ENCODE measurements around the gene WASF3.

Gene WASF3

DNA sequence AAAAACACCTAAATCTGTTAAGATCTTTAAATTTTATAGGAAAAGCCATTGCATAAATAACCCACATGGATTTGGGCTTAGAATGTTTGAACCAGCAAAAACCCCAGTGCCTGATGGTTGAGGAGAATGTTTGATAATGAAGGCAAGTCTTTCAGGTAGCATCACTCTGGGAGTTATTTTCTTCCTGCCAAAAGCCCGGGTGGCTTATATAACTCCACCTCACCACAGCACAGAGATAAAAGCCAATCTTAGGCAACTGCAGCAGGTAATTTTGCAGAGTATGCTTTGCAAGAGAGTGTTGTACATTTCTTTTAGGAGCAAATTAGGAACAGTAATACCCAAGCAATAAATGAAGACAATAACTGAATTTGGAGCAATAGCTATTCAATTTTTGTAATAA lies 7.8 kb upstream of the WASF3 start:
- H3K9ac ChIP-seq (ENCODE audit: low read depth, low read length) = no peak overlapping the region
- H3K36me3 ChIP-seq (ENCODE audit: control insufficient read depth, insufficient read depth, low read length) = no peaks in the 10 kb centered on the region
- no peak overlapping the region for H3K4me3 ChIP-seq (ENCODE audit: low read depth, low read length)
- H3K4me1 ChIP-seq (ENCODE audit: control insufficient read depth, insufficient read depth, low read length) = no peaks in the 10 kb centered on the region
- H3K9me3 ChIP-seq (ENCODE audit: control insufficient read depth, insufficient read depth, low read length) = no peaks in the 10 kb centered on the region
- no peaks in the 10 kb centered on the region for H3K27me3 ChIP-seq (ENCODE audit: control insufficient read depth, insufficient read depth, low read length)

DNA sequence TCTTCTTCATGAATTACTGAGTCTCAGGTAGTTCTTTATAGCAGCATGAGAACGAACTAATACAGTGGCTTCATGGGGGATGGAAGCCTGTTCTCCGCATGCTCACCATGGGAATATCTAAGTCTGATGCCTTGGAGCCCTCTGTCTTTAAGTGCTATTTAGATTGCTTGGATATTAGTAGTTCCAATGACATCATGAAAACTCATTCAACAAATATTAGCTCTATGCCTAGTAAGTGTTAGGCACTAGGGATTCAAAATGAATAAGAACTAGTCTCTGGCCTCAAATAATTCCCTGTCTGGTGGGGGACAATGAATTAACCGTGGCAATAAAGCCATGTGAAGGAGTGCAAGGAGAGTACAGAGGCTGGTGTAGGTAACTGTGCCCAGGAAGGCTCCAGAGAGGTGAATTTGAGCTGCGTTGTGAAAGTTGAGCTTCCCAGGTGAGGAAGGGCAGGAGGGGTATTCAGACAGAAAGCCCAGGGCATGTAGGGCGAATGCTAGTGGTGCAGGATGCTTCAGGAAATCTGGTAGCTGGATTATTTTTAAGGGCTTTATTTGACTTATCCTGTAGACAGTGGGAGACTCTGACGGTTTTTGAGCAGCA lies 6.1 kb upstream of the WASF3 start:
- Histone ChIP-seq H3K9me3 (ENCODE audit: control insufficient read depth, insufficient read depth, low read length) (no peaks in the 10 kb centered on the region), H3K27me3 (ENCODE audit: control insufficient read depth, insufficient read depth, low read length) (peaks cover 2% of the 10 kb centered on the region), H3K36me3 (ENCODE audit: control insufficient read depth, insufficient read depth, low read length) (no peaks in the 10 kb centered on the region), H3K4me3 (ENCODE audit: low read depth, low read length) (no peak overlapping the region), H3K4me1 (ENCODE audit: control insufficient read depth, insufficient read depth, low read length) (no peaks in the 10 kb centered on the region), H3K9ac (ENCODE audit: low read depth, low read length) (no peak overlapping the region)

DNA sequence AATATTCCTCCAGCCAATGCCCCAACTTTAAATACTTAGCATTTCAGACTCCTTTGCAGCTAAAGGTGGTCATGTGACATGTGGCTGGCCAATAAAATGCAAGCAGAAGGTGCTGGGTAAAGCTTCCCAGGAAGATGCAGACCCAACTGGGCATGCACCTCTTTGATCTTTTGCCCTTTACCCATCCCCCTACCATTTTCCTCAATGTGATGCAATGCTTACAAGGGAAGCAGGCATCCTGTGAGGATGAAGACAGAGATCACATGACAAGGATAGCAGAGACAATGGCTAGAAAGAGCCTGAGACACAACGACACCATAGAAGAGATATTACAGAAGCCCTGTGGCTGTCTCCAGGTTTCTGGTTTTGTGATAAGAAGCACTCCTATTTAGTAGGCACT lies 2.1 kb upstream of the WASF3 start:
- no peaks in the 10 kb centered on the region for H3K9me3 ChIP-seq (ENCODE audit: control insufficient read depth, insufficient read depth, low read length)
- peaks cover 8% of the 10 kb centered on the region for H3K4me1 ChIP-seq (ENCODE audit: control insufficient read depth, insufficient read depth, low read length)
- no peaks in the 10 kb centered on the region for H3K36me3 ChIP-seq (ENCODE audit: control insufficient read depth, insufficient read depth, low read length)
- no peak overlapping the region for H3K4me3 ChIP-seq (ENCODE audit: low read depth, low read length)
- peaks cover 19% of the 10 kb centered on the region for H3K27me3 ChIP-seq (ENCODE audit: control insufficient read depth, insufficient read depth, low read length)
- H3K9ac ChIP-seq (ENCODE audit: low read depth, low read length) = no peak overlapping the region

DNA sequence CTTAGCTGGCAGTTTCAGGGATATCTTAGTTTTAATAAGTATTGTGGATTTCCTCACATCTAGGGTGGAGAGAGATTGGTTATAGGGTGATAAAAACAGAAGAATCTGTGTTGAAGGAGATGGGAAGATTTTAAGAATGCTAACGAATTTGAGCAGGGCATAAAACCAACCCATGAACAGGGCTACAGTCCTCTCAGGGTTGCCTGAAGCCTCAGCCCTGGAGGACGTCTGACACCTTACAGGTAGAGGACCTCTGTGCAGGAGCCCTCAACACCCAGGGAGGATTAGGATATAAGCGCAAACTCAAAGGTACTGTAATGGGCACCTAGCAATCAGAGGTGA lies 461 bp upstream of the WASF3 start:
- Histone ChIP-seq H3K27me3 (ENCODE audit: control insufficient read depth, insufficient read depth, low read length) (peaks cover 23% of the 10 kb centered on the region), H3K36me3 (ENCODE audit: control insufficient read depth, insufficient read depth, low read length) (no peaks in the 10 kb centered on the region), H3K9me3 (ENCODE audit: control insufficient read depth, insufficient read depth, low read length) (no peaks in the 10 kb centered on the region), H3K4me3 (ENCODE audit: low read depth, low read length) (peak overlapping the region; percentile 84), H3K9ac (ENCODE audit: low read depth, low read length) (no peak overlapping the region), H3K4me1 (ENCODE audit: control insufficient read depth, insufficient read depth, low read length) (peaks cover 15% of the 10 kb centered on the region)

DNA sequence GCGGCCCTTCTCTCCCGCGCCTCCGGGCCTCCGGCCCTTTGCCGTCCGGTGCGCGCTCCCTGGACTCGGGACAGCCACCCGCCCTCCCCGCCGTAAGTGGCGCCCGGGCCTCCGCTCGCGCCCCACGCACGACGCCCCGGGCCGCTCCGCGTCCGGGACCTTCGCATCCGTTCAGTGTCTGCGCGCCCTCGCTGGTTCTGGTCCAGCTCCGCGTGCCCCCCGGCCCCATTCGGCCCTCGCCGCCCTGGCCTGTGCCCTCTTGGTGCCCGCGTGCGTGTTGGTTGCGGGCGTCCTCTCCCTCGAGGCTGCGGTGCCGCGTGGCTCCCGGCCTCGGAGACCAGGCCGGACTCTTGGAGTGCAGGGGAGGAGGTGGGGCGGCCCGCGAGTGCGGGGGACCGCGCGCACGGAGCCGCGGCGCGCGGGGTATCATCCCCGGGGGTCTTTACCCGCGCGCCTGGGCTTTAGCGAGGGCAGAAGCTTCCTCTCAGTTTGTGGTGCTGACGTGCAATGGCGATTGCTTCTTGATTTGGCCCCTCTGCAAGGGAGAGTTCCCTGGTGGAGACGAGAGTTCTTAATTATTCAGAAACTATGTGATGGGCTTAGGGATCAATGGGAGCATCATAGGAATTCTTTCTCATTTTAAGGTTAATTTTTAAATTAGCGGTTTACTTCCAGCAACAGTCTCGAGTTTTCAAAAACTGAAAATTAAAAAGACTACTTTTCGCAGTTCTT lies 757 bp downstream of the WASF3 start:
- Histone ChIP-seq H3K4me3 (ENCODE audit: low read depth, low read length) (peak overlapping the region; percentile 58), H3K4me1 (ENCODE audit: control insufficient read depth, insufficient read depth, low read length) (peaks cover 21% of the 10 kb centered on the region), H3K36me3 (ENCODE audit: control insufficient read depth, insufficient read depth, low read length) (no peaks in the 10 kb centered on the region), H3K9me3 (ENCODE audit: control insufficient read depth, insufficient read depth, low read length) (no peaks in the 10 kb centered on the region), H3K27me3 (ENCODE audit: control insufficient read depth, insufficient read depth, low read length) (peaks cover 23% of the 10 kb centered on the region), H3K9ac (ENCODE audit: low read depth, low read length) (no peak overlapping the region)

DNA sequence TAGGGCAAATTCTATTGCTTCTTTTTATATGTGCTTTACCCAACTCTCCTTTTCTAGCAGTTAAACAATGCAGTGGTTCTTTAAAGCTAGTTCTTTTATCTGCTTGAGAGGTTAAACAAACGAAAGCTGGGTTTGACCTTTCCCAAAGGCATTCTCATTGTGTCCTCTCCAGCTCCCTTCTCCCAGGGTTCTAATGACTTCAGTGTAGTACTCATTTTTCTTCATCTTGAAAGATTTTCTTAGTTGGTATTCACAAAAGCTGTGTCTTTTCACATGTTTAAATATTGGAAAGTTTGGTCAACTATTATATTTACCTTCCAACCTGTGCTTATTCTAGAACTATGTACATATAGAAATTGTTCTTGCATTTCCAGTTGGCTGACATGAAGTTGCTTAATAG lies 1.5 kb downstream of the WASF3 start:
- H3K27me3 ChIP-seq (ENCODE audit: control insufficient read depth, insufficient read depth, low read length) = peaks cover 23% of the 10 kb centered on the region
- peak overlapping the region; percentile 58 for H3K4me3 ChIP-seq (ENCODE audit: low read depth, low read length)
- peaks cover 21% of the 10 kb centered on the region for H3K4me1 ChIP-seq (ENCODE audit: control insufficient read depth, insufficient read depth, low read length)
- no peak overlapping the region for H3K9ac ChIP-seq (ENCODE audit: low read depth, low read length)
- H3K9me3 ChIP-seq (ENCODE audit: control insufficient read depth, insufficient read depth, low read length) = no peaks in the 10 kb centered on the region
- H3K36me3 ChIP-seq (ENCODE audit: control insufficient read depth, insufficient read depth, low read length) = no peaks in the 10 kb centered on the region

DNA sequence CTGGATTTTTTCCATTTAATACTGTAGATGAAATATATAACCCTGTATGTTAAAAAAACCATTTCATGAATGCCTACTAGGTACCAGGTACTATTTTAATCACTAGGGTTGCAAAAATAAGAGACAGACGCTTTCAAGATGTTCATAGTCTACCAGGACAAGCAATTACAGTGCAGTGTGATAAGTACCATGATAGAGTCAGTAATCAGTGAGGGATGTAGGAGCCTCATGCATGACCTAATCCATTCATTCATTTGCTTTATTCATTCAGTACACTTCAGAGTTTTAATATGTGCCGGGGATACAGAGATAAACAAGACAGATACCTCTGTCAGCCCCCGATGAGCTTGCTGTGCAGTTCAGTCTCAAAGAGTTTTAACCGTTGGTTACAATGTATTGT lies 3.0 kb downstream of the WASF3 start:
- Histone ChIP-seq H3K4me1 (ENCODE audit: control insufficient read depth, insufficient read depth, low read length) (peaks cover 21% of the 10 kb centered on the region), H3K9ac (ENCODE audit: low read depth, low read length) (no peak overlapping the region), H3K4me3 (ENCODE audit: low read depth, low read length) (no peak overlapping the region), H3K36me3 (ENCODE audit: control insufficient read depth, insufficient read depth, low read length) (no peaks in the 10 kb centered on the region), H3K27me3 (ENCODE audit: control insufficient read depth, insufficient read depth, low read length) (peaks cover 23% of the 10 kb centered on the region), H3K9me3 (ENCODE audit: control insufficient read depth, insufficient read depth, low read length) (no peaks in the 10 kb centered on the region)

DNA sequence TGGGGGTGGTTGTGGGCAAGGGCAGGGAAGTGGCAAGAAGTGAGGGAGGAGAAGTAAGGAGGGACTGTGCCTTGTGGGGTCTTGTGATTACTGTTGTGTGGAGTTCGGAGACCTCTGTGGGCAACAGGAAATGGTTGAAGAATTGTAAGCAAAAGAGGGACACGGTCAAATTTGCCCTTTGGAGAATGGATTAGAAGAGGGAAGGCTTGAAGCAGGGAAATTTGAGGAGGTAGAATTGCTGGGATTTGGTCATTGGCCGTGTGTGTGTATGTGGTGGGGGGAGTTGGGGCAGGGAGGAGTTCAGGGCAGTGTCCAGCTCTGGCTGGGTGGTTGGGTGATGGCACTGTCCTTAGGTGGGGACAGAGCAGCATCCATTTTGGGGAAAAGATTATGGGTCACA lies 3.6 kb downstream of the WASF3 start:
- peaks cover 21% of the 10 kb centered on the region for H3K4me1 ChIP-seq (ENCODE audit: control insufficient read depth, insufficient read depth, low read length)

DNA sequence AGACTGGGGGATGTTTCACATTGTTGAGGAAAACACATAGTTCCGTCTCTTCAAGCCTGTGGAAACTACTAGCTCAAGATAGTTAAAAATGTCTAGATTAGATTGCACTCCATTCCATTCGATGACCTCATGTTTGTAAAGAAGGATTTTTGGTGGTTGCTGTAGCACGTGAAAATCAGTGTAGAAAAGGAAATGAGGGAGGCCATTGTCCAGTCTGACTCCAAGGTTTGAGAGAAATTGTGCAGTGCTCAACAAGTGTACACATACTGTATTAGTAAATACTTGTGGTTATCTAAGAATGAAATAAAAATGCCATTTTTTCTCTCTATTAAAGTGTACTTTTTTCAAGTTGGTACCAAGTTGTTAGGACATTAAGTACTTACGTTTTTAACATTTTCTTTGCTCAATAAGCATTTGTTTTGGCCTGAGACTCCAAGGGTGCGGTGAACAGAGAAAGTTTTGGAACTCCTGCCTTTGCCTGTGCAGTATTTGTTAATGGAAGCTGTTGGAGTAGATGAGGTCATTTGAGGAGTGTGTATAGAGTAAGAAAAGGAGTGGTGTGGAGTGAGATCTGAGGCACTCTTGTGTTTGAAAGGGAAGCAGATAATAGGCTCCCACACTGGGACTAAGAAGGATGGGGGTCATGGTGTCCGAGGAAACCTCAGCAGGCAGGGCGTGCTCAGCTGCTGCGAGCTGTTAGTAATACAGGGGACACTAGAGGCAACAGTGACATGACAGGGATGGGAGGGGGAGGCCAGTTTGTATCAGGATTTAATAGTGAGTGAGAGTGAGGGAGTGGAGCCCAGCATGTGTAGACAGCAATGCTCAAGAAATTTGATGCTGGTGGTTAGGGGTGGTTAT lies 4.4 kb downstream of the WASF3 start:
- H3K9ac ChIP-seq (ENCODE audit: low read depth, low read length) = no peak overlapping the region
- peaks cover 21% of the 10 kb centered on the region for H3K4me1 ChIP-seq (ENCODE audit: control insufficient read depth, insufficient read depth, low read length)
- peaks cover 19% of the 10 kb centered on the region for H3K27me3 ChIP-seq (ENCODE audit: control insufficient read depth, insufficient read depth, low read length)
- no peaks in the 10 kb centered on the region for H3K9me3 ChIP-seq (ENCODE audit: control insufficient read depth, insufficient read depth, low read length)
- no peak overlapping the region for H3K4me3 ChIP-seq (ENCODE audit: low read depth, low read length)
- H3K36me3 ChIP-seq (ENCODE audit: control insufficient read depth, insufficient read depth, low read length) = no peaks in the 10 kb centered on the region

More for the DNA sequence above, 3.6 kb downstream of the WASF3 start:
- Histone ChIP-seq H3K27me3 (ENCODE audit: control insufficient read depth, insufficient read depth, low read length) (peaks cover 23% of the 10 kb centered on the region), H3K4me3 (ENCODE audit: low read depth, low read length) (no peak overlapping the region), H3K9me3 (ENCODE audit: control insufficient read depth, insufficient read depth, low read length) (no peaks in the 10 kb centered on the region), H3K36me3 (ENCODE audit: control insufficient read depth, insufficient read depth, low read length) (no peaks in the 10 kb centered on the region), H3K9ac (ENCODE audit: low read depth, low read length) (no peak overlapping the region)

DNA sequence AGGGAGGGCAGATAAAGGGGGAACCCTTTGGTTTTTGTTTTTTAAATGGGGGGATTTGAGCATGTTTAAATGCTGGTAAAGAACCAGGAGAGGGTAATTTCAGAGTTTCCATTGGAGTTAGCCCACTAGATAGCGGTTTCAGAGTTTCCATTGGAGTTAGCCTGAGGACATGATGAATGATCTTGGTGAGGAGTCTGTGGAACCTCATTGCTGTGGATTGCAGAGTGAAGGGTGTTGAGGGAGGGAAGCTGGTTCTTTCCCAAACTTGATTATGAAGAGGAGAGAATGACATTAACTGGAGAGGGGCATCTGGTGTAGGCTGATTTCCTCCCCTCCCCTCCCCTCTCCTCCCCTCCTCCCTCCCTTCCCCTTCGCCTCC lies 5.0 kb downstream of the WASF3 start:
- H3K4me3 ChIP-seq (ENCODE audit: low read depth, low read length) = no peak overlapping the region
- no peaks in the 10 kb centered on the region for H3K9me3 ChIP-seq (ENCODE audit: control insufficient read depth, insufficient read depth, low read length)
- H3K9ac ChIP-seq (ENCODE audit: low read depth, low read length) = no peak overlapping the region
- H3K36me3 ChIP-seq (ENCODE audit: control insufficient read depth, insufficient read depth, low read length) = no peaks in the 10 kb centered on the region
- H3K27me3 ChIP-seq (ENCODE audit: control insufficient read depth, insufficient read depth, low read length) = peaks cover 19% of the 10 kb centered on the region
- peaks cover 21% of the 10 kb centered on the region for H3K4me1 ChIP-seq (ENCODE audit: control insufficient read depth, insufficient read depth, low read length)

DNA sequence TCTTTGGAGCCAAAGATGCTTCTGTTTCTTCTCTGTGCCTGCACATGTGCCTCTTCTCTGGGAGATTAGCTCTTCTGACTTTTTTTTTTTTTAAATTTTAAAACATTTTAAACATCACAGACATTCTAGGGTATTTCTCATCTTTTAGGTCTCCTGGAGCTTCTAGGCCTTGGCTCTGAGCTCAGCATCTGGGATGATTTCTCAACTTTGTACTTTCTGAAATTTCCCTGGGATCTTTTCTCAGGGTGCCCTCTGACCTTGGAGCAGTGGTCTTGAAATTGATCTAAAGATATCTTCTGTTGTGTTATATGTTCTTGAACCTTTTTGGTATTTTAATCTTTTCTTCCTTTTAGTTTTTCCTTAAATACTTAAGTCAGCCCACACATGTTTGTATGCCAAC lies 6.2 kb downstream of the WASF3 start:
- Histone ChIP-seq H3K4me1 (ENCODE audit: control insufficient read depth, insufficient read depth, low read length) (peaks cover 24% of the 10 kb centered on the region), H3K9me3 (ENCODE audit: control insufficient read depth, insufficient read depth, low read length) (no peaks in the 10 kb centered on the region), H3K9ac (ENCODE audit: low read depth, low read length) (no peak overlapping the region), H3K27me3 (ENCODE audit: control insufficient read depth, insufficient read depth, low read length) (peaks cover 16% of the 10 kb centered on the region), H3K4me3 (ENCODE audit: low read depth, low read length) (no peak overlapping the region), H3K36me3 (ENCODE audit: control insufficient read depth, insufficient read depth, low read length) (no peaks in the 10 kb centered on the region)
